BE2C (cell line): ENCODE data around the gene ICAM5.

Experiments used
- DNase-seq: peaks from one replicate; pipeline ENCODE4 v3.0.0-alpha.2; 2020
- H3K27me3 ChIP-seq: fragments of 250-450 bp; sonication (Bioruptor Pico); 2 replicates; pipeline ENCODE4 v1.5.1; 2020; ENCODE audit warnings: mild to moderate bottlenecking
- H3K36me3 ChIP-seq: fragments of 250-450 bp; sonication (Bioruptor Pico); 2 replicates; pipeline ENCODE4 v1.5.1; 2020; ENCODE audit warnings: mild to moderate bottlenecking
- H3K4me1 ChIP-seq: fragments of 250-450 bp; sonication (Bioruptor Pico); 2 replicates; pipeline ENCODE4 v1.5.1; 2020
- H3K4me3 ChIP-seq: 2 replicates; pipeline ENCODE4 v1.5.1; 2011; ENCODE audit warnings: low read depth, low read length
- H3K9me3 ChIP-seq: fragments of 250-450 bp; sonication (Bioruptor Pico); 2 replicates; pipeline ENCODE4 v1.5.1; 2020
- TF ChIP-seq, protein P1 (sequence below): IDR thresholded peaks from 2 replicates; pipeline ENCODE4 v1.5.1; 2012; ENCODE audit warnings: mild to moderate bottlenecking, low read depth, low read length

The ICAM5 gene

DNA sequence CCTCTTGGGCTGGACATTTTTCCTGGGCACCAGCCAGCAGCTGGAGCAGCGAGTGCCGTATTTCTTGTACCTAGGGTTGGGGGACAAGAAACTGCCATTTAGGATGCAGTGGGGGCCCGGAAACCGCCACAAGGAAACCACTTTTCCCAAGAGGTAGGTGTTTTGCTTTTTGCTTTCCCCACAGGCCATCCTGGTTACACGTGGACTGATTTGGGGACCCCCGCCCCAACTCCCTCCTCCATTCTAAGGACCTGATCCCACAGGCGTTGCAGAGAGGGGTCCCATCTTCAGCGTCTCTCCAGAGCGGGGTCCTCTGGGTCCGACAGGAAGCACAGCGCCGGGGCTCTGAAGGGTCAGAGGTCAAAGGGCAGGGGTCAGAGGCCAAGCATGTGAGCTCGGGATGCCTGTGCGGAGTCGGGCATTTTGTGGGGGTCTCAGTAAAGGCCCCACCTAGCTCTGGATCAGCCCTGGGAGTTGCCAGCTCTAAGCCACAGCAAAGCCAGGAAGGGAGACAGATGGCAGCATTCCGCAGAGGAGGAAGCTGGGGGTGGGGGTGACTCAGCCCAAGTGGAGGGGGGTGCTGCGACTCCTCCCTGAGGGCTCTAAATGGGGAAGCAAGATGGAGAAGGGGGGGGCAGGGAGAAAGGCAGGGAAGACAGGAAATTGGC, 15.5 kb downstream of the ICAM5 start:
- no peak for DNase-seq
- Histone ChIP-seq H3K27me3 (no peaks in the 10 kb centered on the region), H3K4me1 (no peaks in the 10 kb centered on the region; the same call in 1 of the 2 replicates)

DNA sequence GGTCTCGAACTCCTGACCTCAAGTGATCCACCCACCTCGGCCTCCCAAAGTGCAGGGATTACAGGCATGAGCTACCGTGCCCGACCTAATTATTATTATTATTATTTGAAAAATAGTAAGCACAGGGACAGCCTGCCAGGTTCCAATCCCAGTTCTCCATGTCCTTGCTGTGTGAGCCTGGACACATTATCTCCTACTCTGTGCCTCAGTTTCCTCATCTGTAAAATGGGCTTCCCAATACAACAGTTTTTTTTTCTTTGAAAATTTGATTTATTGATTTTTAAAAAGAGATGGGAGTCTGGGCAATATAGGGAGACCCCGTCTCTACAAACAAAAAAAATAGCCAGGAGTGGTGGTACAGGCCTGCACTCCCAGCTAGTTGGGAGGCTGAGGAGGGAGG, 16.6 kb downstream of the ICAM5 start:
- no peaks in the 10 kb centered on the region for H3K9me3 ChIP-seq
- H3K4me3 ChIP-seq, result no peak overlapping the region
- TF ChIP-seq, protein P1, sequence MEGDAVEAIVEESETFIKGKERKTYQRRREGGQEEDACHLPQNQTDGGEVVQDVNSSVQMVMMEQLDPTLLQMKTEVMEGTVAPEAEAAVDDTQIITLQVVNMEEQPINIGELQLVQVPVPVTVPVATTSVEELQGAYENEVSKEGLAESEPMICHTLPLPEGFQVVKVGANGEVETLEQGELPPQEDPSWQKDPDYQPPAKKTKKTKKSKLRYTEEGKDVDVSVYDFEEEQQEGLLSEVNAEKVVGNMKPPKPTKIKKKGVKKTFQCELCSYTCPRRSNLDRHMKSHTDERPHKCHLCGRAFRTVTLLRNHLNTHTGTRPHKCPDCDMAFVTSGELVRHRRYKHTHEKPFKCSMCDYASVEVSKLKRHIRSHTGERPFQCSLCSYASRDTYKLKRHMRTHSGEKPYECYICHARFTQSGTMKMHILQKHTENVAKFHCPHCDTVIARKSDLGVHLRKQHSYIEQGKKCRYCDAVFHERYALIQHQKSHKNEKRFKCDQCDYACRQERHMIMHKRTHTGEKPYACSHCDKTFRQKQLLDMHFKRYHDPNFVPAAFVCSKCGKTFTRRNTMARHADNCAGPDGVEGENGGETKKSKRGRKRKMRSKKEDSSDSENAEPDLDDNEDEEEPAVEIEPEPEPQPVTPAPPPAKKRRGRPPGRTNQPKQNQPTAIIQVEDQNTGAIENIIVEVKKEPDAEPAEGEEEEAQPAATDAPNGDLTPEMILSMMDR, result no peak
- H3K36me3 ChIP-seq, result no peaks in the 10 kb centered on the region; the same call in 1 of the 2 replicates
- no peaks in the 10 kb centered on the region for H3K27me3 ChIP-seq
- no peak for DNase-seq
- H3K4me1 ChIP-seq, result no peaks in the 10 kb centered on the region; the same call in 1 of the 2 replicates

More for the DNA sequence above, 15.5 kb downstream of the ICAM5 start:
- no peak overlapping the region for H3K4me3 ChIP-seq
- H3K9me3 ChIP-seq, result no peaks in the 10 kb centered on the region
- no peaks in the 10 kb centered on the region; the same call in 1 of the 2 replicates for H3K36me3 ChIP-seq
- TF ChIP-seq, protein P1, result no peak

DNA sequence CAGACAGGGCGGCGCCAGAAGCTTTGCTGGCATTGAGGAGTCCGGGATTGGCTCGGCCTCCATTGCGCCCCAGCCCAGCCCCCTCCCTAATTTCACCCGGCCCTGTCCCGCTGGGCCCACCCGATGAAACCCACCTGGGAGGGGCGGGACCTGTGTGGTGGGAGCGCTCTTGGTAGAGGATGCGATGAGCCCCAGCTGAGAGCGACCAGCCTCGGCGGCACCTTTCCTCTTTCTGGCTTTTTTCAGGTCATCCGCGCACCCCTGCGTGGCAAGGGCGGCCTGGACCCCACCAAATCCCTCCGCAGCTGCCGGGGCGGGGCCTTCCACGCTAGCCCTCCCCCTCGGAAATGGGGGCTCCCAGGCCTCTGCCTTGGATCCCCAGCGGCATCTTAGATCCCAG, 19.7 kb downstream of the ICAM5 start, which contains the start of gene ZGLP1:
Gene ZGLP1, minus strand, starts transcription at position 393 of the 400 bp plus-strand sequence.
- TF ChIP-seq, protein P1, result no peak
- Histone ChIP-seq H3K4me3 (no peak within 1 kb of the TSS), H3K9me3 (no peaks in the 10 kb centered on the region), H3K36me3 (no peaks in the 10 kb centered on the region; the same call in 1 of the 2 replicates), H3K27me3 (no peaks in the 10 kb centered on the region), H3K4me1 (no peaks in the 10 kb centered on the region; the same call in 1 of the 2 replicates)
- no peak for DNase-seq

DNA sequence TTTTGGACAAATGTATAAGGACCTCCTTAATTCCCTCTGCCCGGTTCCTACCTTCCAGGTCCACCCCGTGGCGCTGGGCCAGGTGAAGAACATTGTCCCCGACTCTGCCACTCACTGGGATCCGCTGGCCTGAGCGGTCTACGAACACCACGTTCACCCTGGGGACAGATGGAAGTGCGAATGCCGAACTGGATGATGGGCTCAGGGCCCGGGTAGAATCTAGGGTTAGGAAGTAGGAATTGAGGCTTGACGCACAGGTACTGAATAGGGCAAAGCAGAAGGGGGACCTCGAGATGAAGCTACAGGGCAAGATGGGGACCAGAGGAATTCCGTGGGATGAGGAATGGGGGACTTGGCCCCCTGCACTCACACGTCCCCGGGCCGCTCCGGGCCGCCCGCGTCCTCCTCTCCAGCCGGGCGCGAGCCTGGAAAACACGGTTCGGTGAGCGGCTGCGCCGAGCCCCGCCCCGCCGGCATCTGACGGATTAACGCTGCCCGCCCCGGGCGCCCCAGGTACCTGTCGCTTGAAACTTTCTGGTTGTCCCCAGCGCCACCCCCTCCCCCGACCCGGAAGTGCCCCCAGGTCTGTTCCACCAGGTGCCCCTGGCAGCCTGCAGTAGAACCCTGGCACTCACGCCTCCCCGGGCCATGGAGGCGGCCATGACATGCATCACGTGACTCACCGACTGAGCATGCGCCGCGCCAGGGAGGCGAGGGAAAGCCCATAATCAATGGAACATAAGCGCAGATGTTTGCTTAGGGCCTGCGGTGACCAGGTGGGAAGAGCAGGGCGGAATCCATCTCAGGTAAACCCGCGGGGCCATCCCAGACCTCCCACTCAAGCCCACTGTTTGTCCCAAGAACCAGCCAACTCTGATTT, 25.8 kb downstream of the ICAM5 start, which contains the start of gene FDX2:
Gene FDX2, minus strand, starts transcription at position 681 of the 880 bp plus-strand sequence. Its CDS starts 19 bp downstream, at position 662.
- H3K36me3 ChIP-seq, result peaks cover 31% of the 10 kb centered on the region
- peak; percentile 93 for DNase-seq
- TF ChIP-seq, protein P1, result no peak
- peak within 1 kb of the TSS; percentile 83 for H3K4me3 ChIP-seq
- H3K27me3 ChIP-seq, result no peaks in the 10 kb centered on the region
- H3K4me1 ChIP-seq, result peaks cover 8% of the 10 kb centered on the region
- H3K9me3 ChIP-seq, result no peaks in the 10 kb centered on the region

DNA sequence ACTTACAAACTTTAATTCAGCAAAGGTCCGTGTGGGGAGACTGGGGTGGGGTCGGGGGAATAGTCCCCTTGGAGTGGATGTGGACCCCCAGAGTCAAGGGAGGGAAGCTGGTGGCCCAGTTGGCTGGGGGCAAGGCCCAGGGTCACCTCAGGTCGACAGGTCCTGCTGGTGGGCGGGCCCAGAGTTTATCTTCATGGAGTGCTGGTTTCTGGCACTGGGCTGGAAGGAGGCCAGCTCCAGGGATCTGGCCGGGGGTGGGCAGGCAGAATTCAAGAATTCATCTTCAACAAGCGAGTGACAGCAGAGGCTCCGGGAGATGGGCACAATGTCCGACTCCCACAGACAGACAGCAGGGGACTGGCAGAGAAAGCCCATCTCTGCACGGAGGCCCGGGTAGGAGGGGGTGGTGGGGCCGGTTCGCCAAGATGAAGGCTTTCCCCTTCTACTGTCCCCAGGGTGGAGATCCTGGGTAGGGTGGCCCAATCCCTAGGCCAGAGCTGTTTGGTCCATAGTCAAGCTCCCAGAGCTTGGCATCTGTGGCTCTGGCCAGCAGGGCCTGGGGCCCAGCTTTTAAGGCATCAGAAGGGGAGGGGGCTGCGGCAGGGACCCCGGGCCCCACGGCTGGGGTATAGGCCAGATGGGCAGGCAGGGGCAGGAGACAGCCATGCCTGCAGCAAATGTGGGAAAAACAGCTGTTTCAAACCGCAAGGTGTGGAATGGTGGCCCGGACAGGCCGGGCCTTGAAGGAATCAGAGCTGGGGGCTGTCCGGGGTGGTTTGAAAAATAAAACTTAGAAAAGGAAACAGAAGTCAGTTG, 26.7 kb downstream of the ICAM5 start:
- H3K4me3 ChIP-seq, result peak overlapping the region; percentile 83
- H3K27me3 ChIP-seq, result no peaks in the 10 kb centered on the region
- H3K36me3 ChIP-seq, result peaks cover 40% of the 10 kb centered on the region
- H3K9me3 ChIP-seq, result no peaks in the 10 kb centered on the region
- H3K4me1 ChIP-seq, result peaks cover 8% of the 10 kb centered on the region
- TF ChIP-seq, protein P1, result no peak
- DNase-seq, result peak; percentile 94
